Loucy (cell line): ENCODE results near the gene MTR.

ENCODE experiments used
- H2AFZ ChIP-seq: fragments of 200-600 bp; sonication (generic); 2 replicates; pipeline ENCODE4 v1.6.0; 2016; ENCODE audit warnings: antibody characterized with exemption, mild to moderate bottlenecking, low read length, moderate library complexity
- H3F3A ChIP-seq: fragments of 200-600 bp; 2 replicates; pipeline ENCODE4 v1.6.0; 2016; ENCODE audit warnings: antibody characterized with exemption, low read depth, mild to moderate bottlenecking
- H3K27me3 ChIP-seq: fragments of 200-600 bp; sonication (generic); 2 replicates; pipeline ENCODE4 v1.6.1; 2014; ENCODE audit warnings: low read length, mild to moderate bottlenecking; ENCODE audit not compliant: insufficient read depth, poor library complexity, severe bottlenecking
- H3K36me3 ChIP-seq: fragments of 200-600 bp; sonication (generic); 2 replicates; pipeline ENCODE4 v1.6.1; 2016; ENCODE audit warnings: low read length; ENCODE audit not compliant: insufficient read depth
- H3K4me1 ChIP-seq: fragments of 200-600 bp; sonication (generic); 2 replicates; pipeline ENCODE4 v1.5.1; 2014; ENCODE audit warnings: low read length, mild to moderate bottlenecking; ENCODE audit not compliant: insufficient read depth, poor library complexity, severe bottlenecking
- H3K4me2 ChIP-seq: fragments of 200-600 bp; sonication (generic); 2 replicates; pipeline ENCODE4 v1.6.0; 2014; ENCODE audit warnings: antibody characterized with exemption, low read length, low read depth, mild to moderate bottlenecking; ENCODE audit not compliant: poor library complexity, severe bottlenecking
- H3K4me3 ChIP-seq: fragments of 200-600 bp; sonication (generic); 2 replicates; pipeline ENCODE4 v1.5.1; 2014; ENCODE audit warnings: low read length, mild to moderate bottlenecking, mixed read lengths; ENCODE audit not compliant: poor library complexity, severe bottlenecking
- H3K79me2 ChIP-seq: fragments of 200-600 bp; sonication (generic); 2 replicates; pipeline ENCODE4 v1.6.1; 2014; ENCODE audit warnings: low read length; ENCODE audit not compliant: insufficient read depth
- H3K9ac ChIP-seq: fragments of 200-600 bp; sonication (generic); 2 replicates; pipeline ENCODE4 v1.6.0; 2014; ENCODE audit warnings: mild to moderate bottlenecking, low read depth, low read length, moderate library complexity; ENCODE audit not compliant: poor library complexity, severe bottlenecking
- H3K9me2 ChIP-seq: fragments of 200-600 bp; sonication (generic); replicated peaks from 2 replicates; pipeline ENCODE4 v1.6.1; 2016; ENCODE audit warnings: low read depth, low read length, mixed read lengths
- H3K9me3 ChIP-seq: fragments of 200-600 bp; sonication (generic); 2 replicates; pipeline ENCODE4 v1.6.1; 2014; ENCODE audit warnings: mild to moderate bottlenecking, antibody characterized with exemption, low read length, low read depth; ENCODE audit not compliant: insufficient read depth
- H4K20me1 ChIP-seq: fragments of 200-600 bp; sonication (generic); 2 replicates; pipeline ENCODE4 v1.6.0; 2014; ENCODE audit warnings: antibody characterized with exemption, low read length, mild to moderate bottlenecking; ENCODE audit not compliant: insufficient read depth, poor library complexity, severe bottlenecking
- EZH2phosphoT487 ChIP-seq: fragments of 200-600 bp; IDR thresholded peaks from 2 replicates; pipeline ENCODE4 v1.6.1; 2018; ENCODE audit warnings: antibody characterized with exemption, mild to moderate bottlenecking, moderate library complexity, borderline replicate concordance
- TF ChIP-seq, protein P1 (sequence below): fragments of 200-600 bp; sonication (generic); conservative IDR thresholded peaks from 2 replicates; pipeline ENCODE4 v1.5.1; 2014; ENCODE audit warnings: mild to moderate bottlenecking, antibody characterized with exemption, low read length

The MTR gene

DNA sequence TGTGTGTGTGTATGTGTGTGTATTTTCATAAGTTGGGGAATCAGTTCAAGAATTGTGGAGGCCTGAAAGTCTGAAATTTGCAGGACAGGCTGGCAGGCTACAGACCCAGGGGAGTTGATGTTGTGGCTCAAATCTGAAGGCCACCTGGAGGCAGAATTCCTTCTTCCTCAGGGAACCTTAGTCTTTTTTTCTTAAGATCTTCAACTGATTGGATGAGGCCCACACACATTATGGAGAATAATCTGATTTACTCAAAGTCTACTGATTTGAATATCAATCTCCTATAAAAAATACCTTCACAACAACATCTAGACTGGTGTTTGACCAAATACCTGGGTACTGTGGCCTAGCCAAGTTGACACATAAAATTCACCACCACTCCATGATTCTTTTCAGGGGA lies 147.3 kb downstream of the MTR start:
- Histone ChIP-seq H3K27me3 (no peaks in the 10 kb centered on the region), H2AFZ (no peak overlapping the region), H3K4me3 (no peak overlapping the region), H3K4me1 (no peaks in the 10 kb centered on the region), H3K9me3 (peaks cover 4% of the 10 kb centered on the region; the same call in 1 of the 2 replicates), H3K36me3 (no peaks in the 10 kb centered on the region), H3K9me2 (no peaks in the 10 kb centered on the region), H3K79me2 (no peaks in the 10 kb centered on the region), H3K4me2 (no peak overlapping the region), H3K9ac (no peak overlapping the region), H4K20me1 (no peaks in the 10 kb centered on the region), H3F3A (no peaks in the 10 kb centered on the region)
- TF ChIP-seq, protein P1, sequence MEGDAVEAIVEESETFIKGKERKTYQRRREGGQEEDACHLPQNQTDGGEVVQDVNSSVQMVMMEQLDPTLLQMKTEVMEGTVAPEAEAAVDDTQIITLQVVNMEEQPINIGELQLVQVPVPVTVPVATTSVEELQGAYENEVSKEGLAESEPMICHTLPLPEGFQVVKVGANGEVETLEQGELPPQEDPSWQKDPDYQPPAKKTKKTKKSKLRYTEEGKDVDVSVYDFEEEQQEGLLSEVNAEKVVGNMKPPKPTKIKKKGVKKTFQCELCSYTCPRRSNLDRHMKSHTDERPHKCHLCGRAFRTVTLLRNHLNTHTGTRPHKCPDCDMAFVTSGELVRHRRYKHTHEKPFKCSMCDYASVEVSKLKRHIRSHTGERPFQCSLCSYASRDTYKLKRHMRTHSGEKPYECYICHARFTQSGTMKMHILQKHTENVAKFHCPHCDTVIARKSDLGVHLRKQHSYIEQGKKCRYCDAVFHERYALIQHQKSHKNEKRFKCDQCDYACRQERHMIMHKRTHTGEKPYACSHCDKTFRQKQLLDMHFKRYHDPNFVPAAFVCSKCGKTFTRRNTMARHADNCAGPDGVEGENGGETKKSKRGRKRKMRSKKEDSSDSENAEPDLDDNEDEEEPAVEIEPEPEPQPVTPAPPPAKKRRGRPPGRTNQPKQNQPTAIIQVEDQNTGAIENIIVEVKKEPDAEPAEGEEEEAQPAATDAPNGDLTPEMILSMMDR: no peak

DNA sequence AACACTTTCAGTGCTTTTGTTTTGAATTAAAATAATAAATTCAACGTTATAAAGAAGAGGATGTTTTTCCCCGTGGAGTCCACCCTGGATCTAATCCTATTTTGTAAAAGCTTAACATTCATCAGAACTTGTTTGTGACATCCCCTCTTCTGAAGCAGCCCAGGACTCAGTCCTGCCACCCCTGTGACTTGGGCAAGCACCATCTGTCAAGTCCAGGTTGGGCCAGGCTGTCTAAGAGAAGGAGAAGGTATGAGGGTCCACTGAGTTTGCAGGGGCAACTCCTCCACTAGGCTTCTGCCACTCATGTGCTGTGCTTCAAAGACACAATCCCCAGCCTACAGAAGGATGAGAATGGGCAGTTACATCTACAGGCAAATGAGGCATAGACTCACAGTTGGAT lies 149.5 kb downstream of the MTR start:
- Histone ChIP-seq H2AFZ (no peak overlapping the region), H4K20me1 (no peaks in the 10 kb centered on the region), H3K9me3 (peaks cover 4% of the 10 kb centered on the region; the same call in 1 of the 2 replicates), H3K4me3 (no peak overlapping the region), H3K79me2 (no peaks in the 10 kb centered on the region), H3K9ac (no peak overlapping the region), H3F3A (no peaks in the 10 kb centered on the region), H3K9me2 (no peaks in the 10 kb centered on the region), H3K36me3 (no peaks in the 10 kb centered on the region), H3K27me3 (no peaks in the 10 kb centered on the region), H3K4me2 (no peak overlapping the region), H3K4me1 (no peaks in the 10 kb centered on the region)
- TF ChIP-seq, protein P1: no peak
- no peak for TF ChIP-seq EZH2phosphoT487

DNA sequence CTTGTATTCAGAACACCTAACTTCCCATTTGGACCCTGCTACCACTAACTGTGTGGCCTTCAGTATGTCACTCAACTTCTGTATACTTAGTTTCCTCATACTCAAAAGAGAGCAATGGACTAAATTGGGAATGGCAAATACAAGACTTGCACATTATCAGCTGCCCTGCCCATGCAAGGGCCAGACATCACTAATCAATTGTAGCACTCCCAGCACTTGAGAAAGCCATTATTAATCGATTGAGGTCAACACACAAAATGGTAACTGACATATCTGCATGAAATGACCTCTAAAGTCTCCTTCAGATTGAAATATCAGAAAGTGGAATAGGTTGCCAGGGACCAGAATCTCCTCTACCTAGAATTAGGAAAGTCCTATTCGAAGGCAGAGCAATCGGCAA lies 149.9 kb downstream of the MTR start:
- Histone ChIP-seq H3K4me3 (no peak overlapping the region), H3K9me3 (peaks cover 4% of the 10 kb centered on the region; the same call in 1 of the 2 replicates), H3K4me1 (no peaks in the 10 kb centered on the region), H3K9ac (no peak overlapping the region), H3K36me3 (no peaks in the 10 kb centered on the region), H3F3A (no peaks in the 10 kb centered on the region), H3K9me2 (no peaks in the 10 kb centered on the region), H2AFZ (no peak overlapping the region), H4K20me1 (no peaks in the 10 kb centered on the region), H3K79me2 (no peaks in the 10 kb centered on the region), H3K4me2 (no peak overlapping the region), H3K27me3 (no peaks in the 10 kb centered on the region)
- TF ChIP-seq EZH2phosphoT487: no peak
- TF ChIP-seq, protein P1: no peak
